Stimulated activated CD8-positive, alpha-beta memory T cell treated with anti-CD3 and anti-CD28 coated beads, Interleukin-2, amount 100 ng/mL, for 1 hour (primary cell): ENCODE results near the gene BRINP2.

Experiments used
- DNase-seq, 2 donors: peaks; one replicate each; pipeline ENCODE4 v3.0.0-alpha.2; 2020; ENCODE audit warnings: low read depth in 2 of 2

Gene BRINP2

DNA sequence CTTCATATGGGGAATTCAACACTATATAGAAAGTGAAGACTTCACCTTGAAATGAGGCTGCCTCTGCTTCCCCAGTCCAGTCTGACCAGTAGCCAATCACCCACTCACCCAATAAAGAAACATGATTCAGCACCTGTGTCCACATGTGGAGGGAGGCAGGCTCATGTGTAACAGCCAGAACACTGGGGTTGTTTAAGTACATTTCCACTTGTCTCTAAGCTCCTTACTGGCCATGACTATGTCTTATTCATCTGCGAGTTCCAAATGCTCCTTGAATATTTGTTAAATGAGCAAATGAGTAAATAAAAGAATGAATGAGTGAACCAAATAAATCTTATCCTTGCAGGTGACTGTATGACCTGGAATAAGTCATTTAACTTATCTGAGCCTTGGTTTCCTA, 100.1 kb downstream of the BRINP2 start:
- DNase-seq = no peak

DNA sequence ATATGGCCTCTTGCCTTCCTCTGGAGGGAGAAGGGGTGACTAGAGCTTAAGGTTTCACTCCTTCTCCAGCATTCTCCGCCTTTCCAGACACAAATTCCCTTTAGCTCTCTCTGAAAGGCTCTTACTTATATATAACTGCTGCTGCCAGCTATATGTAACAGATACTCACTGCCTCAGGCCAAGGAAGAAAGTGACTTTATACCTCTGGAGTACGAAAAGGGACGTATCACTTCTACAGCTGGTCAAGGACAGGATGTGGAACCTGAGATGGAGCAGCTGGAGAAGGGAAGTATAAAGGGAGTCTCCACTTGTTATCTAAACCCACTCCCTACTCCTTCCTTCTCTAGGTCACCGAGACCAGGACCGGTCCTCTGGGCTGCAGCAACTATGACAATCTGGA, 102.4 kb downstream of the BRINP2 start:
- no peak for DNase-seq

GRCh38 chr1:177274687-177275211, 104.0 kb downstream of the BRINP2 start:
- DNase-seq = no peak

GRCh38 chr1:177275736-177276135, 105.0 kb downstream of the BRINP2 start:
- no peak for DNase-seq

DNA sequence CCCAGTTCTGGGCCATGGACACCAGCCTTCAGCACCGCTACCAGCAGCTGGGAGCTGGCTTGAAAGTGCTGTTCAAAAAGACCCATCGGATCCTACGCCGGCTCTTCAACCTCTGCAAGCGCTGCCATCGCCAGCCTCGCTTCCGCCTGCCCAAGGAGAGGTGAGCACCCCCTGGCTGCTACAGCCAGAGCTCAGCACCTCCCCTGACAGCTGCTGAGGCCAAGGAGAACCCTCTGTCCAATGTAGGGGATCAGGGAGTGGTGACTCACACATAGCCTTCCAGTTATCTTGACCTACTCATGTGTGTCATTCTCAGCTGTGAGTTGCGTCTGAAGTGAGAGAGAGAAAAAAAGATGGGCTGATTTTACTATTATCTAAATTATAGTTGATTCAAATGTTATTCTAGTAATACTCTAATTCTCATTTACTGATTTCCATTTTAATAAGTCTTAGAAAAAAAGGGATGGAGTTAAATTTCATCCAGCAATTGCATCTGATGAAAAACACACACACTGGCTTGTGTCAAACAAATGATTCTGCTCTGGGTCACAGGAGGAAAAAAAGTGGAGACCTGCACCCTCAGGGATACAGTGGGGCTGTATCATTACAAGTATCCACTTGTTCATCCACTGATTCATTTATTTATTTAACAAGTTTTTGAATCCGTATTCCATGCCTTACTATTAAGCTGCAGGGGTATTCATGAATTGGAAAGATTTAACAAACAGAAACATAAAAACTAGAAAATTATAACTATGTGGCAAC, 108.0 kb downstream of the BRINP2 start:
- no peak for DNase-seq

DNA sequence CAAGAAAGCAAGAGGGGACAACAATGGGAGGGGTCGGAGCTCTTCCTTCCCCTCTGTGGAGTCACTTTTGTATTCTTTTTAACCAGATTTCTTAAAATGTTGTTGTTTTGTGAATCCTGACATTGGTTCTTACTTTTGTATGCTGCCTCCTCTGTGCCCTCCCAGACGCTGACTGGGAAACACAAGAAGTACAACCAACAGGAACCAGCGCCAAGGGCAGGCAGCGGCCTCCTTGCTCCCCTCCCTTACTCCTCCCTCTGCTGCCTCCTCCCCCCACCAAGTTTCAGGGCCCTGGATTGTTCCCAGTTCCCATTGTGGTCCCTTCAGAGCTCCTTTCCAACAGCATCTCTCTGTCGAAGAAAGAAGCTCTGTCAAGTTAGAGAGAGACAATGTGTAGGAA, 111.1 kb downstream of the BRINP2 start:
- no peak for DNase-seq

- DNase-seq = no peak
Measured at GRCh38 chr1:177282976-177283375, 112.2 kb downstream of the BRINP2 start.

- DNase-seq = no peak
Measured at GRCh38 chr1:177283380-177283779, 112.6 kb downstream of the BRINP2 start.

DNA sequence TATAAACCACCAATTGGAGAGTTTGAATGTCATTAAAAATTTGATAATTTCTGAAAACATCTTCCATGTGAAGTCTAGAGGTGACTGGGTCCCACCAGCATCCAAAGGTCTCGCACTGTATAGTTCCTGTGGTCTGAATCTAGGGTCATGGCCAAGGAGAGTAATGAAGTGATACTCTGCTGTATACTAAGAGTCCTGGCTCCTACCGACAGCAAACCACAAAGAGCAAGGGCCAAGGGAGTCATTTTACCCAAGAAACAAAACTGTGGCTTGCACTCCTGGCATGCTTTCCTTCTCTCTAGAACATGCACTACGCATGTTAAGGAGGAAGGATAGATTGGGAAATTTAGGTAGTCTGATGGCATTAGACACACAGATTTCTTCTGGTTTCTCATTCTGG, 115.6 kb downstream of the BRINP2 start:
- DNase-seq = no peak

DNA sequence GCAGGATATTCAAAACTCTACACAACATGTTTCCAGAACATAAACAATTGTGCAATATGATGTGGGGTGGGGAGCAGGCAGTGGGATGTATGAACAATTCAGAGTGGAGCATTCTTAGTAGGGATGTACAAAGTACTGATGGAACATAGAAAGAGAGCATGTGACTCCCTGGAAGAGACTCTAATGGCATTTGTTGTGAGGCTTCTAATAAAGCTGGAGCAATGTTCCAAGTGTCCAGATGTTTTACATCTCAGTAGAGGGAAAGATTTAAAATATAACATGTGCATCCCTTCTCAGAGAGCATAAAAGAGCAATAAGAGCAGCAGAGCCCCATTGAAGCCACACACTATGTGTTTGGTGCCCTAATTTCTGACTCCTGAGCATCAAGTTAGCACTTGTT, 116.5 kb downstream of the BRINP2 start:
- DNase-seq = no peak

- no peak for DNase-seq
Measured at GRCh38 chr1:177287994-177288393, 117.2 kb downstream of the BRINP2 start.

DNA sequence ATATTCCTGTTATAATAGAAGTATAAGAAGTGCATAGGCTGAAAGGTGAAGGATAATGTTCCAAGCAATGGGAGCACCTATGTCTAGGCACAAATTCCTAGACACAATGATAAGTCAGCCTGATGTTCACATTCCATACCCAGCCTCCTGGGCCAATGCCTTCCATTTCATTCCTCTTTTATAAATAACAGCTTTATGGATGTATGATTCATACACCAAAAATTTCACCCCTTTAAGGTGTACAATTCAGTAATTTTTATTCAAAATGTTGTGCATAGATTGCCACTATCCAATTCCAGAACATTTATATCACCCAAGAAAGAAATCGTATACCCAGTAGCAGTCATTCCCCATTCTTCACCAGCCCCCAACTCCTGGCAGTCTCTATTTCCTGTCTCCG, 118.8 kb downstream of the BRINP2 start:
- no peak for DNase-seq

DNA sequence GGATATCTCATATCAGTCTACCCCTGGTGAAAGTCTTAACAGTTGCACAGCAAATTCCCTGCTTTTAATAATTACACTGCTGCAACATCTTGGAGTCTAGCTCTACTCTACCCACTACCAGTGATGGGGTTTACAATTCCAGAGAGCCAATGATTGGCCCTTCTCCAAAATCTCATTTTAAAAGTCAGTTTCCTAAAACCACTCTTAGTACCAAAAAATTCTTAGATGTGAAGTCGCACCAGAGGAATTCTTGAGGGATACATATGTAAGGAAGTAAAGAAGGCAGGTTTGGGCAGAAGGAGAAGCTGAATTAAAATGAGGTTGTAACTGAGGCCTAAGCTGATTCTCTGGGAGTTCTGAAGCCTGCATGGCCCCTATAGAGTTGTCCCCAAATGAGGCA, 129.7 kb downstream of the BRINP2 start:
- no peak for DNase-seq

- DNase-seq = no peak
Measured at GRCh38 chr1:177301425-177302124, 130.8 kb downstream of the BRINP2 start.

GRCh38 chr1:177302357-177303044, 131.7 kb downstream of the BRINP2 start:
- no peak for DNase-seq

DNA sequence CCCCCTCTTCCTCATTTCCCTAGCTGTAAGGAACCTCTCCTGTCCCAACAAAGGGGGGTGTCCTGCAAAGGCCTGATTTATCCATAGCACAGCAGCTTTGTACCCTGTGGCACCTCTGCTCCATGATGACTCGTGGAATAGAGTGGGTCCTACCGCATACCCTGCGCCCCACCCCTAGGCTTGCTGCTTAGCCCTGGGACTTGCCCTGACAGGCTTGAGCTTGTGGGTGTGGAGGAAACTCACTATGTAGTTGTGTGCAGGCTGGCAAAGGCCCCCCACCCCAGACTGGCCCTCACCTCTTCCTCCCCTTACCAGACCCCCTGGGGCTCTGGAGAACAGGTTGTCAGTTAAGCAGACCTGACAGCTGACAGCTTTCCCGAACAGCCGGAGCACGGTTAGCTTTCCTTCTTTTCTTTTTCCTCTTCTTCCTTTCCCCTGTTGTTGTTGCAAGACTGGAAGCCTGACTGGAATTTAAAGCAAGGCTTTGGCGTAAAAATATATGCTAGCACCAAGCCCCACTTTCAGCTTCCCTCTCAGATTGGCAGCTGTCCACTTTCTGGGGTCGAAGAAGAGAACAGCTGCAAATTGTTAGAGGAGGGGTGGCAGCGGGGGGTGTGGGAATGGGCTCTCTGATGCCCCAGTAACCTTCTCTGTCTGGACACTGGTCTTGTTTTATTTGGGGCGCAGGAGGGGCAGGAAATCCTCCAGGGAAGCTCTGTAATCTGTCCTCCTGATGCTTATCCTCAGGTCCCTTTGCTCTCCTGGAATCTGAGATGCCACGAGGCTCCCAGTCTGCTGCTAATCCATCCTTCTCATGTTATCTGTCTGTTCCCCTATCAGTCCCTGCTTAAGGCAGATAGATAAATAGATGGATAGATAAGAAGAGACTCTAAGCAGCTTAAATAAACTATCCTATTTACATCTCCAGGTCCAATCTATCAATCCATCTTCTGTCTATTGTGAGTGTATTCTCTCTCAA, 134.6 kb downstream of the BRINP2 start:
- no peak for DNase-seq

- DNase-seq = no peak
Measured at GRCh38 chr1:177306019-177306415, 135.3 kb downstream of the BRINP2 start.

- no peak for DNase-seq
Measured at GRCh38 chr1:177306981-177307380, 136.2 kb downstream of the BRINP2 start.

GRCh38 chr1:177307771-177308170, 137.0 kb downstream of the BRINP2 start:
- no peak for DNase-seq

DNA sequence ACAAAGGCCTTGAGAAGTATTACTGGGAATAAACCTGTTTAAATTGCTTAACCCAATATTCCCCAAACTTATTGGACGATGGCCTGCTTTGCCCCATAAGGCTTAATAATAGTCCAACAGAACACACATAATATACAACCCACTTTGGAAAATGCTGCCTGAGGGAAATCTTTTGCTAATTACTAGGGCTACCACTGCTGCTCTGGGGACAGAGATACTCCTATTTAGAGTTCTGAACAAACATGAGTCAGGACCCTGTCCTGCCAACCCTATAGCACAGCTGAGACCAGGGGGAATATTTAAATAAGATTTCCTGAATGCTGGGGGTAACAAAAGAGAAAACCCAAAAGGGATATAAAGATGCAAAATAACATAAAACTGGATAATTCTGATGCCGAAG, 139.1 kb downstream of the BRINP2 start:
- no peak for DNase-seq

GRCh38 chr1:177310326-177310725, 139.6 kb downstream of the BRINP2 start:
- DNase-seq = no peak
